H1 (cell line): ENCODE measurements around the gene TNIK. TPM values are rescaled to one million over a fixed set of nuclear protein-coding genes. Genes with fewer than 3 reads are reported as not detected.

Source experiments
- CTCF ChIA-PET: fragments of 300-600 bp; sonication (Branson Sonifier 250); formaldehyde crosslinking; loops from one replicate; lab custom pipeline; 2021; ENCODE audit not compliant: partially characterized antibody; lab: Charles Lee
- POLR2A ChIA-PET: fragments of 300-600 bp; sonication (Branson Sonifier 250); formaldehyde crosslinking; loops from one replicate; lab custom pipeline; 2021; ENCODE audit warnings: inconsistent platforms; ENCODE audit not compliant: partially characterized antibody; lab: Charles Lee
- DNase-seq, 2 experiments: peaks; one replicate each; pipeline versions ENCODE4 v3.0.0 to v3.0.0-alpha.2; 2010 to 2022; ENCODE audit warnings: low spot score in 2 of 2, low read depth in 1 of 2, mixed read lengths in 1 of 2
- FAIRE-seq: peaks from 2 replicates; lab custom pipeline; 2011; peaks lifted over from hg19 to GRCh38; lab: Jason Lieb, UNC
- H2AFZ ChIP-seq: 2 replicates; pipeline ENCODE4 v1.8.1; 2012; ENCODE audit warnings: low read length, inconsistent platforms
- H2AK5ac ChIP-seq: 2 replicates; pipeline ENCODE4 v1.6.1; 2013; ENCODE audit warnings: low read depth, low read length
- H2BK120ac ChIP-seq: replicated peaks from 2 replicates; pipeline ENCODE3; 2013; ENCODE audit warnings: low read depth, low read length, inconsistent platforms
- H2BK12ac ChIP-seq: 2 replicates; pipeline ENCODE4 v1.6.1; 2013; ENCODE audit warnings: low read depth, low read length
- H2BK15ac ChIP-seq: 2 replicates; pipeline ENCODE4 v1.6.1; 2013; ENCODE audit warnings: low read length
- H2BK20ac ChIP-seq: 2 replicates; pipeline ENCODE4 v1.6.1; 2013; ENCODE audit warnings: low read length
- H2BK5ac ChIP-seq: 2 replicates; pipeline ENCODE4 v1.6.1; 2013; ENCODE audit warnings: low read depth, low read length
- H3K14ac ChIP-seq: 2 replicates; pipeline ENCODE4 v1.6.1; 2013; ENCODE audit warnings: inconsistent platforms; ENCODE audit not compliant: insufficient read length
- H3K18ac ChIP-seq: 2 replicates; pipeline ENCODE4 v1.6.1; 2013; ENCODE audit warnings: low read length; ENCODE audit errors: extremely low read depth
- H3K23ac ChIP-seq: 2 replicates; pipeline ENCODE4 v1.6.1; 2013; ENCODE audit warnings: inconsistent platforms; ENCODE audit not compliant: insufficient read length
- H3K23me2 ChIP-seq: 2 replicates; pipeline ENCODE4 v1.6.1; 2013; ENCODE audit warnings: low read depth, low read length
- H3K27ac ChIP-seq: 2 replicates; pipeline ENCODE4 v1.6.1; 2011; ENCODE audit warnings: low read depth, low read length, inconsistent platforms
- H3K27me3 ChIP-seq, 4 experiments: replicated peaks in 1 of 4; 1 replicate in 1 of 4; 2 replicates in 3 of 4; pipeline versions ENCODE4 v1.6.1 to v1.8.1; 2011 to 2013; ENCODE audit warnings: low read length in 3 of 4, mild to moderate bottlenecking in 3 of 4, inconsistent platforms in 2 of 4, mixed read lengths in 2 of 4, moderate library complexity in 1 of 4; ENCODE audit not compliant: control insufficient read depth in 3 of 4, insufficient read depth in 3 of 4; ENCODE audit errors: extremely low read depth in 1 of 4
- H3K36me3 ChIP-seq, 4 experiments: 2 replicates each; pipeline versions ENCODE4 v1.6.1 to v1.8.1; 2011 to 2013; ENCODE audit warnings: mild to moderate bottlenecking in 4 of 4, low read length in 3 of 4, moderate library complexity in 2 of 4, control low read depth in 1 of 4, inconsistent platforms in 1 of 4; ENCODE audit not compliant: insufficient read depth in 4 of 4, control insufficient read depth in 2 of 4
- H3K4ac ChIP-seq: replicated peaks from 2 replicates; pipeline ENCODE3; 2013; ENCODE audit warnings: low read length, low read depth, mixed read lengths, inconsistent platforms; ENCODE audit not compliant: insufficient read length
- H3K4me1 ChIP-seq, 4 experiments: replicated peaks in 1 of 4; 1 replicate in 1 of 4; 2 replicates in 3 of 4; pipeline versions ENCODE4 v1.6.1 to v1.8.1; 2011 to 2013; ENCODE audit warnings: low read length in 3 of 4, inconsistent platforms in 2 of 4, mixed read lengths in 1 of 4; ENCODE audit not compliant: insufficient read depth in 4 of 4, control insufficient read depth in 3 of 4
- H3K4me2 ChIP-seq, 2 experiments: 2 replicates each; pipeline versions ENCODE4 v1.6.1 to v1.8.1; 2011 to 2013; ENCODE audit warnings: low read depth in 2 of 2, low read length in 2 of 2, control low read depth in 1 of 2, inconsistent platforms in 1 of 2, mild to moderate bottlenecking in 1 of 2; ENCODE audit not compliant: insufficient read depth in 1 of 2
- H3K4me3 ChIP-seq, 4 experiments: fragments of 200-600, 300-600 bp in 1 of 4; sonication (generic), shearing (Covaris generic), sonication (Bioruptor Twin) in 1 of 4; 2 replicates each; pipeline versions ENCODE4 v1.5.1 to v1.8.1; 2011 to 2016; ENCODE audit warnings: low read length in 4 of 4, low read depth in 3 of 4, control low read depth in 2 of 4, inconsistent platforms in 2 of 4, mild to moderate bottlenecking in 2 of 4, mixed read lengths in 1 of 4, moderate library complexity in 1 of 4; ENCODE audit not compliant: insufficient read depth in 2 of 4; ENCODE audit errors: extremely low read depth in 1 of 4
- H3K56ac ChIP-seq: replicated peaks from 2 replicates; pipeline ENCODE3; 2013; ENCODE audit warnings: low read depth, mild to moderate bottlenecking, mixed read lengths, low read length, inconsistent platforms; ENCODE audit not compliant: insufficient read length
- H3K79me1 ChIP-seq: 2 replicates; pipeline ENCODE4 v1.6.1; 2013; ENCODE audit warnings: low read depth, low read length, control low read depth
- H3K79me2 ChIP-seq, 2 experiments: 2 replicates each; pipeline versions ENCODE4 v1.6.1 to v1.8.1; 2012 to 2013; ENCODE audit warnings: low read length in 2 of 2, mild to moderate bottlenecking in 2 of 2, inconsistent platforms in 1 of 2; ENCODE audit not compliant: insufficient read depth in 2 of 2, control insufficient read depth in 1 of 2
- H3K9ac ChIP-seq, 4 experiments: replicated peaks in 1 of 4; 1 replicate in 1 of 4; 2 replicates in 3 of 4; pipeline versions ENCODE4 v1.6.1 to v1.8.1; 2011 to 2013; ENCODE audit warnings: low read depth in 3 of 4, low read length in 3 of 4, control low read depth in 2 of 4, mild to moderate bottlenecking in 2 of 4, moderate library complexity in 2 of 4, inconsistent platforms in 1 of 4; ENCODE audit errors: extremely low read depth in 1 of 4
- H3K9me3 ChIP-seq, 2 experiments: 2 replicates each; pipeline versions ENCODE4 v1.6.1 to v1.8.1; 2012 to 2013; ENCODE audit warnings: mild to moderate bottlenecking in 2 of 2, moderate library complexity in 2 of 2, control low read depth in 1 of 2, inconsistent platforms in 1 of 2, low read depth in 1 of 2, low read length in 1 of 2, mixed read lengths in 1 of 2; ENCODE audit not compliant: insufficient read depth in 2 of 2
- H4K20me1 ChIP-seq, 2 experiments: replicated peaks in 1 of 2; 2 replicates each; pipeline versions ENCODE3 to v1.8.1; 2011 to 2013; ENCODE audit warnings: inconsistent platforms in 2 of 2, low read length in 2 of 2, mild to moderate bottlenecking in 1 of 2; ENCODE audit not compliant: insufficient read depth in 2 of 2, control insufficient read depth in 1 of 2
- H4K5ac ChIP-seq: 2 replicates; pipeline ENCODE4 v1.6.1; 2013; ENCODE audit warnings: low read length, low read depth, mixed read lengths, inconsistent platforms; ENCODE audit not compliant: insufficient read length
- H4K8ac ChIP-seq: 2 replicates; pipeline ENCODE4 v1.8.0; 2013; ENCODE audit warnings: mild to moderate bottlenecking, moderate library complexity, low read length, inconsistent platforms; ENCODE audit not compliant: insufficient read depth; ENCODE audit errors: extremely low read depth
- H4K91ac ChIP-seq: replicated peaks from 2 replicates; pipeline ENCODE3; 2013; ENCODE audit warnings: low read length, mixed read lengths, inconsistent platforms; ENCODE audit not compliant: insufficient read length
- CTCF ChIP-seq, 3 experiments: IDR thresholded peaks; 1 replicate in 2 of 3; 2 replicates in 1 of 3; pipeline versions ENCODE4 v1.5.1 to v1.6.1; 2011; ENCODE audit warnings: low read length in 3 of 3, mild to moderate bottlenecking in 3 of 3, inconsistent platforms in 2 of 3, low read depth in 1 of 3, moderate library complexity in 1 of 3; ENCODE audit not compliant: insufficient read depth in 1 of 3; ENCODE audit errors: control extremely low read depth in 1 of 3
- FOSL1 ChIP-seq: IDR thresholded peaks from 2 replicates; pipeline ENCODE4 v1.6.1; 2011; ENCODE audit warnings: mild to moderate bottlenecking, low read depth, low read length, moderate library complexity; ENCODE audit not compliant: insufficient read depth
- HDAC2 ChIP-seq, 2 experiments: fragments of 300-600 bp in 1 of 2; sonication (generic) in 1 of 2; IDR thresholded peaks; 2 replicates each; pipeline ENCODE4 v1.6.1; 2011 to 2012; ENCODE audit warnings: low read depth in 2 of 2, low read length in 2 of 2, mild to moderate bottlenecking in 2 of 2, moderate library complexity in 2 of 2, borderline replicate concordance in 1 of 2, inconsistent platforms in 1 of 2
- MAX ChIP-seq: IDR thresholded peaks from 2 replicates; pipeline ENCODE4 v1.6.1; 2012; ENCODE audit warnings: inconsistent platforms
- PHF8 ChIP-seq: fragments of 200-600 bp; sonication (generic); conservative IDR thresholded peaks from 2 replicates; pipeline ENCODE4 v1.7.1; 2012; ENCODE audit warnings: low read depth, mild to moderate bottlenecking, inconsistent platforms, low read length, moderate library complexity
- POLR2A ChIP-seq, 2 experiments: IDR thresholded peaks; 1 replicate in 1 of 2; 2 replicates in 1 of 2; pipeline ENCODE4 v1.6.1; 2011; ENCODE audit warnings: low read depth in 2 of 2, low read length in 2 of 2, mild to moderate bottlenecking in 2 of 2; ENCODE audit errors: control extremely low read depth in 1 of 2
- POLR2AphosphoS5 ChIP-seq: IDR thresholded peaks from 2 replicates; pipeline ENCODE4 v1.6.1; 2011; ENCODE audit warnings: low read depth, low read length
- WGBS, 2 experiments: shearing (Covaris generic) in 1 of 2; methylation state at CpG; one replicate each; pipeline versions ENCODE4 v1.1.6 to v1.1.7; 2013 to 2015; ENCODE audit warnings: low lambda C conversion rate in 2 of 2, mixed read lengths in 2 of 2, inconsistent platforms in 1 of 2, low coverage in 1 of 2, missing lambda C conversion rate in 1 of 2; ENCODE audit not compliant: insufficient replicate concordance in 2 of 2, insufficient coverage in 1 of 2, insufficient read length in 1 of 2; ENCODE audit errors: extremely low coverage in 1 of 2, missing lambda C conversion rate in 1 of 2; 5-methylcytosine and 5-hydroxymethylcytosine counted together
- polyA plus RNA-seq, 7 experiments: library from polyadenylated mRNA; depleted of rRNA in 3 of 7; stranded (reverse) in 5 of 7; unstranded in 2 of 7; fragments of >200 nt in 5 of 7; fragments of 200-250 nt in 2 of 7; gene quantifications; 1 replicate in 5 of 7; 2 replicates in 1 of 7; 4 replicates in 1 of 7; pipeline versions ENCODE4 v1.2.1 to v1.2.3, GENCODE V29; 2011 to 2013; ENCODE audit warnings: missing spikeins in 2 of 7, mixed read lengths in 2 of 7
- total RNA-seq: library from RNA; stranded (reverse); fragmentation: NEBNext Ultra II Directional; extraction: Animal tissue kit (Norgen Biotek cat#: 25700); gene quantifications from 2 replicates; pipeline ENCODE4 v1.2.1, GENCODE V29; 2021
- TF ChIP-seq, protein P1 (sequence below): IDR thresholded peaks from 2 replicates; pipeline ENCODE4 v1.6.1; 2012; ENCODE audit warnings: inconsistent platforms

Gene TNIK
- total and polyA plus RNA-seq, 2 of the 8 experiments (the other 6 are each of a cell fraction or from before 2014, with no cell fraction given): 7.4 to 42.0 TPM

GRCh38 chr3:171346582-171347300 lies 113.5 kb downstream of the TNIK start:
- peaks cover 0 to 38% of the 10 kb centered on the region in 2 experiments; a peak in 2 of 4 replicates for H3K79me2 ChIP-seq
- H3K4me2 ChIP-seq: no peak overlapping the region
- TF ChIP-seq, protein P1, sequence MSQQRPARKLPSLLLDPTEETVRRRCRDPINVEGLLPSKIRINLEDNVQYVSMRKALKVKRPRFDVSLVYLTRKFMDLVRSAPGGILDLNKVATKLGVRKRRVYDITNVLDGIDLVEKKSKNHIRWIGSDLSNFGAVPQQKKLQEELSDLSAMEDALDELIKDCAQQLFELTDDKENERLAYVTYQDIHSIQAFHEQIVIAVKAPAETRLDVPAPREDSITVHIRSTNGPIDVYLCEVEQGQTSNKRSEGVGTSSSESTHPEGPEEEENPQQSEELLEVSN: no peak
- no peak for TF ChIP-seq MAX
- TF ChIP-seq FOSL1: no peak
- no peak for TF ChIP-seq CTCF (IDR thresholded peaks at IDR 0.05; ENCODE audit: control extremely low read depth in 1 of 3, insufficient read depth in 1 of 3, low read depth in 1 of 3, low read length in 3 of 3)
- no peak for TF ChIP-seq POLR2AphosphoS5
- no peak for TF ChIP-seq HDAC2 (IDR thresholded peaks at IDR 0.05; ENCODE audit: borderline replicate concordance in 1 of 2, low read depth in 2 of 2, low read length in 2 of 2)
- TF ChIP-seq PHF8: no peak
- TF ChIP-seq POLR2A (IDR thresholded peaks at IDR 0.05; ENCODE audit: control extremely low read depth in 1 of 2, low read depth in 2 of 2, low read length in 2 of 2): no peak

More at GRCh38 chr3:171346582-171347300, 113.5 kb downstream of the TNIK start:
- no peak overlapping the region for H3K4ac ChIP-seq
- H3K23me2 ChIP-seq: no peaks in the 10 kb centered on the region; the same call in 1 of the 2 replicates
- H2BK120ac ChIP-seq: no peak overlapping the region
- H3K27me3 ChIP-seq: no peaks in the 10 kb centered on the region
- no peak overlapping the region for H2AFZ ChIP-seq
- no peak overlapping the region for H4K5ac ChIP-seq
- H3K79me1 ChIP-seq: no peaks in the 10 kb centered on the region; the same call in 1 of the 2 replicates
- no peak overlapping the region for H2BK5ac ChIP-seq
- no peak overlapping the region for H3K4me3 ChIP-seq
- H4K8ac ChIP-seq: no peak overlapping the region
- no peak overlapping the region for H2BK20ac ChIP-seq
- 91% methylated on average over 3 of the region's 3 CpGs; no CpG with 5 or more reads in 1 of the 2 experiments for WGBS, 2 experiments
- no peak overlapping the region for H3K27ac ChIP-seq
- no peaks in the 10 kb centered on the region for H3K36me3 ChIP-seq
- DNase-seq (no peak), FAIRE-seq (no peak)
- H3K23ac ChIP-seq: no peak overlapping the region
- no peaks in the 10 kb centered on the region for H4K20me1 ChIP-seq
- H3K4me1 ChIP-seq: peaks cover 0 to 8% (median 1%) of the 10 kb centered on the region in 4 experiments; a peak in 2 of 7 replicates
- ChIA-PET POLR2A (interaction anchor here (1.2 kb wide), 1 partner anchor 11 kb away, joined by 3 read pairs; no protein-coding TSS in a partner anchor), CTCF (interaction anchor here (1.0 to 1.7 kb wide), 5 partner anchors 7 to 233 kb away, joined by 3 to 9 read pairs (median 4); no protein-coding TSS in a partner anchor)
- no peaks in the 10 kb centered on the region; a peak in 1 of 4 replicates for H3K9me3 ChIP-seq
- no peak overlapping the region for H3K18ac ChIP-seq
- H3K56ac ChIP-seq: no peak overlapping the region
- H3K9ac ChIP-seq: no peak overlapping the region
- H2BK15ac ChIP-seq: no peak overlapping the region
- H2AK5ac ChIP-seq: no peak overlapping the region
- H4K91ac ChIP-seq: no peak overlapping the region
- H3K14ac ChIP-seq: no peak overlapping the region
- H2BK12ac ChIP-seq: no peak overlapping the region
